RWPE2 (cell line): ENCODE measurements around the gene ELAVL1.

Experiments
- ATAC-seq: fragments of 200-7000 bp; cut with Tn5 transposase; 3 replicates; pipeline ENCODE4 v1.9.1; 2021; ENCODE audit warnings: low read depth
- DNase-seq: peaks from one replicate; pipeline ENCODE4 v3.0.0-alpha.2; 2020; ENCODE audit warnings: low spot score
- H3K27ac ChIP-seq: fragments of 450-650 bp; 2 replicates; pipeline ENCODE4 v1.5.1; 2017; ENCODE audit warnings: mild to moderate bottlenecking; ENCODE audit not compliant: poor library complexity, severe bottlenecking
- H3K27me3 ChIP-seq: fragments of 250-450 bp; sonication (Bioruptor Pico); 2 replicates; pipeline ENCODE4 v1.5.1; 2021; ENCODE audit warnings: mild to moderate bottlenecking, moderate library complexity; ENCODE audit not compliant: insufficient read depth, poor library complexity, severe bottlenecking
- H3K36me3 ChIP-seq: fragments of 250-450 bp; sonication (Bioruptor Pico); 2 replicates; pipeline ENCODE4 v1.5.1; 2020; ENCODE audit warnings: low read depth, mild to moderate bottlenecking, moderate library complexity
- H3K4me1 ChIP-seq: fragments of 250-450 bp; sonication (Bioruptor Pico); 2 replicates; pipeline ENCODE4 v1.5.1; 2021; ENCODE audit warnings: mild to moderate bottlenecking, moderate library complexity; ENCODE audit not compliant: insufficient read depth, poor library complexity, severe bottlenecking
- H3K4me3 ChIP-seq: fragments of 250-450 bp; sonication (Bioruptor Pico); 2 replicates; pipeline ENCODE4 v1.5.1; 2021; ENCODE audit warnings: mild to moderate bottlenecking, moderate library complexity; ENCODE audit not compliant: severe bottlenecking
- H3K9me3 ChIP-seq: fragments of 250-450 bp; sonication (Bioruptor Pico); 2 replicates; pipeline ENCODE4 v1.5.1; 2021; ENCODE audit warnings: mild to moderate bottlenecking, moderate library complexity; ENCODE audit not compliant: severe bottlenecking
- CTCF ChIP-seq: fragments of 450-650 bp; IDR thresholded peaks from one replicate; pipeline ENCODE4 v1.5.1; 2017; ENCODE audit warnings: mild to moderate bottlenecking, moderate library complexity; ENCODE audit not compliant: poor library complexity, severe bottlenecking

ELAVL1 gene

GRCh38 chr19:7980635-7981121, 24.8 kb downstream of the ELAVL1 start:
- Histone ChIP-seq H3K27me3 (no peaks in the 10 kb centered on the region), H3K9me3 (no peaks in the 10 kb centered on the region), H3K36me3 (peaks cover 66% of the 10 kb centered on the region), H3K27ac (no peak overlapping the region), H3K4me3 (no peak overlapping the region), H3K4me1 (no peaks in the 10 kb centered on the region)
- DNase-seq, result peak; percentile 51
- ATAC-seq, result no peak
- no peak for TF ChIP-seq CTCF

GRCh38 chr19:7980168-7980567, 25.3 kb downstream of the ELAVL1 start:
- Histone ChIP-seq H3K36me3 (peaks cover 60% of the 10 kb centered on the region), H3K27ac (no peak overlapping the region), H3K4me3 (no peak overlapping the region), H3K4me1 (no peaks in the 10 kb centered on the region), H3K27me3 (no peaks in the 10 kb centered on the region), H3K9me3 (no peaks in the 10 kb centered on the region)
- ATAC-seq (no peak), DNase-seq (no peak)
- TF ChIP-seq CTCF, result no peak

GRCh38 chr19:7979559-7979958, 25.9 kb downstream of the ELAVL1 start:
- DNase-seq (no peak), ATAC-seq (no peak)
- Histone ChIP-seq H3K4me1 (no peaks in the 10 kb centered on the region), H3K36me3 (peaks cover 57% of the 10 kb centered on the region), H3K4me3 (no peak overlapping the region), H3K27me3 (no peaks in the 10 kb centered on the region), H3K27ac (no peak overlapping the region), H3K9me3 (no peaks in the 10 kb centered on the region)
- no peak for TF ChIP-seq CTCF

- no peak overlapping the region for H3K27ac ChIP-seq
- H3K27me3 ChIP-seq, result no peaks in the 10 kb centered on the region
- no peak for TF ChIP-seq CTCF
- no peak for ATAC-seq
- DNase-seq, result no peak
- no peaks in the 10 kb centered on the region for H3K9me3 ChIP-seq
- no peaks in the 10 kb centered on the region for H3K4me1 ChIP-seq
- peaks cover 54% of the 10 kb centered on the region for H3K36me3 ChIP-seq
- H3K4me3 ChIP-seq, result no peak overlapping the region
Observed at GRCh38 chr19:7979011-7979410, 26.4 kb downstream of the ELAVL1 start.

- H3K36me3 ChIP-seq, result peaks cover 59% of the 10 kb centered on the region
- TF ChIP-seq CTCF, result no peak
- no peak overlapping the region for H3K4me3 ChIP-seq
- H3K9me3 ChIP-seq, result no peaks in the 10 kb centered on the region
- no peaks in the 10 kb centered on the region for H3K4me1 ChIP-seq
- no peak for DNase-seq
- no peak for ATAC-seq
- no peak overlapping the region for H3K27ac ChIP-seq
- H3K27me3 ChIP-seq, result no peaks in the 10 kb centered on the region
Observed at GRCh38 chr19:7978179-7978825, 27.1 kb downstream of the ELAVL1 start.
